GM19455 (cell line): ENCODE measurements around the gene GID4.
"Not testable (repeated sequence)": the region's sequence is repeated elsewhere in the genome, so short reads cannot be mapped to it uniquely, and the experiment has no call there.

Experiments used
- ATAC-seq: cut with Tn5 transposase; IDR thresholded peaks from one replicate; pipeline ENCODE4 v1.9.1; 2021; ENCODE audit not compliant: unreplicated experiment

Gene GID4

GRCh38 chr17:18038861-18039534, at the start of gene GID4, which contains the start of gene ATPAF2:
Gene GID4 (plus strand): TSS chr17:18039408. CDS start chr17:18039465, 57 bp downstream.
Gene ATPAF2 (minus strand): TSS chr17:18039168. CDS start chr17:18039013, 155 bp downstream.
- peak; percentile 88 for ATAC-seq

DNA sequence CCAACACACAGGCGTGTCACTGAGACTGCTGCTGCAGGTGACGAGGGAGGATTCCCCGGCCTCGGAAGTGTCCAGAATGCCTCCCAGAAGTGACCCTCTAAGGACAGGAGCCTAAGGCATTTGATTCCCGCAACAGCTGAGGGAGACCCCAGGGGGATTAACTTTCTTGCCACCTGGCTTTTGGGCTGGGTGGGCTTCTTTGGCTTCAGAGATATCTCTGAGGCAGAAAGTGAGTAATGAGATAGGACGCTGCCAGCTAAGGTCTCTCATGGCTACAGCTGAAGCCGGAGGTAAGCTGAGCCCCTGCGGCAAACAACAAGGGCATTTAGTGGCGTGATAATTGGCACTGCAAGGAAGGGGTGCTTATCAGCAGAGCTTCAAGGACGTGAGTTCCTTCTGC, 49.6 kb upstream of the GID4 start:
- ATAC-seq: no peak

DNA sequence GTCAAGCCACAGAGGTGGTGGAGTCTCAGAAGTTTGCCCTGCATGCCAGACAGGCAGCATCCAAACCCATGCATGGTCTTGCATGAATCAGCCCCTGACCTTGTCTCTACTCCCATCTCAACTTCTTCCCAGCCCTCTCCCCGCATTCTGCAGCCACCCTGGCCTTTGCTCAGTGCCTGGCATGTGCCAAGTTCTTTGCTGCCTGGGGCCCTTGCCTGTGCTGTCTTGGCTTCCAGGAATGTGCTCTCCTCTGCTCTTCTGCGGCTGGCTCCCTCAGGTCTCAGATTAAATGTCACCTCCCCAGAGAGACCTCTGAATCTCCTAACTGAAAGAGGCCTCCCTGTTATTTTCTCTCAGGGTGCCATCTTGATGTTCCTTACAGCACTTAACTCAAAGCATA, 48.9 kb upstream of the GID4 start:
- ATAC-seq: no peak

GRCh38 chr17:17993366-17993765, 45.8 kb upstream of the GID4 start:
- ATAC-seq: no peak

- ATAC-seq: no peak
Measured at GRCh38 chr17:17993852-17994251, 45.4 kb upstream of the GID4 start.

GRCh38 chr17:17994271-17995069, 44.7 kb upstream of the GID4 start:
- ATAC-seq: no peak

GRCh38 chr17:17995887-17996286, 43.3 kb upstream of the GID4 start:
- ATAC-seq: not testable (repeated sequence)

- ATAC-seq: no peak
Measured at GRCh38 chr17:17998934-17999333, 40.3 kb upstream of the GID4 start.

GRCh38 chr17:17999364-18000029, 39.7 kb upstream of the GID4 start:
- ATAC-seq: no peak

DNA sequence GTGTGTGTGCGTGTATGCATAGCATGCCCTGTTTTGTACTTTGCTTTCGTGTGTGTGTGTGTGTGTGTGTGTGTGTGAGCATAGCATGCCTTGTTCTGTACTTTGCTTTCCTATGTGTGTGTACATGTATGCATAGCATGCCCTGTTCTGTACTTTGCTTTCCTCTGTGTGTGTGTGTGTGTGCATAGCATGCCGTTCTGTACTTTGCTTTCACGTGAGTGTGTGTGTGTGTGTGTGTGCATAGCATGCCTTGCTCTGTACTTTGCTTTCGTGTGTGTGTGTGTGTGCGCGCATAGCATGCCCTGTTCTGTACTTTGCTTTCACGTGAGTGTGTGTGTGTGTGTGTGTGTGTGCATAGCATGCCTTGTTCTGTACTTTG, 39.2 kb upstream of the GID4 start:
- no peak for ATAC-seq

DNA sequence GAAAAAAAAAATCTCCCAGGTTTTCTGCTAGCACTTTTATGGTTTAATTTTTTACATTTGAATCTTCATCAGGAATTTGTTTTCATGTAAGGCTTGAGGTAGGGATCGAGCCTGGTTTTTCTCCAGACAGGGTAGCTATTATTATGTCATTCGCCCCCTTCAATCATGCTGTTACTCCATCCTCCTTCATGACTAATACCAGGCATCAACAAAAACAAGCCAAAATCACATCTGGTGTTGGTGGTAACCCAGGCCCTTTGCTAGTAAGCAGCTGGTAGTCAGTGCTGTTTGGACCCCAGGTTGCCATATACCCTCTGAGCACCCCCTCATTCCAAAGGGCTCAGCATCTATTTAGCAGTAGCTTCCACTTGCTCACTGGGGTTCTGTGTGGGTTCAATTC, 37.0 kb upstream of the GID4 start:
- no peak for ATAC-seq

DNA sequence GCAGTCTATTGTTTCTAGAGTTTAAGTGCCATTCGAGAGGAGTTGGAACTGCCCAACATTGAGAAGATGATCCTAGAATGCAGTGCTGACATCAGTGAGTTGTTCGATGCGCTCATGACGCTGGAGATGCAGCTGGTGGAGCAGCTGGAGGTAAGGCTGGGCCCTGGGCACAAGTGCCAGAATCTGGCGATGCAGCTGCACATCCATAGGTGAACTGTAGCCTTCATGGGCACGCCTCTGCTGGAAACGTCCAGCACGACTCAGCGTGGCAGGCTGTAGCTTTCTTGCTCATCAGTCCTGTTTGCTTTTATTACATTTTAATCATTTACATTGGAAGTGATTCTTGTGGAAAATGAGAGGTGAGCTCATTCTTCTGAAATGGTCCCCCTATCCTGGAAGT, 34.9 kb upstream of the GID4 start:
- no peak for ATAC-seq

DNA sequence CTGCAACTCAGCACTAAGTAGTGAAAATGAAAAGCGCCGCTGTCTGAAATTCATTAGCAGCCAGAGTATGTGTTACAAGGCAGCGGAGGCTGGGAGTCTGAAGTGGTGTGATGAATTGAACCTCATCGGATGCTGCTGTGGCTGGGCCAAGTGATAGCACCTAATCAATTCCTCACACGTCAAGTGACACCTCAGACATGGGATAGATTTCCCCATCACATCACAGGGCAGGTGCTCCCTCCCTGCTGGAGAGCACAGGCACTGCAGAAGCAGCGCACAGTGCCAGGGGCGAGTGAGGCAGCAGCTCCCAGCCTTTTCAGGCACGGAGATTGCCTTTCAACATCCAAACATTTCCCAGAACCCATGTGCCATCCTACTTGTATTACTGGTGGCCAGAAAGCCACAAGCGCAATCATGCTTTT, 34.3 kb upstream of the GID4 start:
- no peak for ATAC-seq

GRCh38 chr17:18005496-18005895, 33.7 kb upstream of the GID4 start:
- no peak for ATAC-seq

GRCh38 chr17:18006495-18007239, 32.5 kb upstream of the GID4 start:
- no peak for ATAC-seq

DNA sequence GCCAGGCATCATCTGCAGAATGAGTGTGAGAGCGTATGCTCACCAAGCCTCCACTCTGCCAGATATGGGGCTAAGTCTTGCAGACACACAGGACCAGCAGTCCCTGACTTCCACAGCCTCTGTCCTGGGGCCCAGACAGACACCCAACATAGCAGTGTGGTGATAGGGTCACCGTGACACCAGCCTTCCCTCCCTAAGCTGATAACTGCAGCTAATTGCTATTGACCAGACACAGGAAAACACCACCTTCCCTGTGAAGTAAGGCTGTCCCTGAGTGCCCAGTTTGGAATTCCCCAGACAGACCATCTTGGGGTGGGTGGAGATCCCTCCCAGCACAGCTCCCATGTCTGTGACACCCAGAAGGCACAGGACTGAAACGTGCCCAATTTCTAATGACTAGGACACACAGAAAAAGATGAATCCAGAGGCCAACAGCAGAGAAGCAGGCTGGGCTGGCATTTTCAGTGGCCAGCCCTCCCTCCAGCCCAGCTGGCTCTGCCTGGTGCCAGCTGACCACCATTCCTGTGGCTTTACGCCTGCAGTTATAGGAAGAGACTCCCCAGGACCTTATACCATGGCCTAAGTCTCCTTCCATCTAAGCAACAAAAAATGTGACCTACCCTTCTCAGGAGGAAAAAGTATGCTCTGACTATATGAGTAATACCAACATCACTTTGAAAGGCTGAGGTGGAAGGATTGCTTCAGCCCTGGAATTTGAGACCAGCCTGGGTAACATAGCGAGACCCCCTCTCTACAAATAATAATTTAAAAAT, 30.5 kb upstream of the GID4 start:
- no peak for ATAC-seq

DNA sequence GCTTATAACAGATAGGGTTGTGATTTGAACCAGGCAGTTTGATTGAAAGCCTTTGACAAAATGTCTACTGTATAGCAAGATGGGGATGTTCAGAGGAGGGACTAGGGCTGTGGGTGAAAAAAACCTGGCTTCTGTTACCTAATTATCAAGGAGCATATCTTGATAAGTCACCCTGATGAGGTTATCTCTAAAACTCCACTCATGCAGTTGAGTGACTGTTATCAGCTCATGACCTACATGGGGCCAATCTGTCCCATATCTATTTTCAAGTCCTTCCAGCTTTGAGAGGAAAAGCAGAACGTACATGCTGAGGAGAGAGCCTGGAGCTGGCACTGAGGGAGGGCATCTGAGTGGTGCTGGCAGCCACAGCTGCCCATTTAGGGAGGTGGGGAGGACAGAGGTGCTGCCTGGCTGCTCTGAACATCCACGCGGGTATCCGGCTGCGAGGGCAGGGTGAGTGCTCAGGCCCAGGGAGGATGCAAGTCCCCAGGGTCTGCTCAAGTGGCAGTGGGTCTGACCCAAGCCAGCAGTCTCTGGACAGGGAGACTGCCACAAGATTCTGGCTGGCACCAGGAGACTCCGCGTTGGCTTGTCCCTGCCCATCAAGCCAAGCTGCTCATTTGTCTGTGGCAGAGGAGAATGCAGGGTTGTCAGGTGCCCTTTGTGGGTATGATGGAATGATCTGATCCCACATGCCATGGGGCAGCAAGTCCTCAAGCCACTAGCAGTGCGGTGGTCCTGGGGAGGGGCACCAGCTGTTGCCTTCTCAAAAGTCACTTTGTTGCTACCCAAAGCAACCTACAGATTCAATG, 29.4 kb upstream of the GID4 start:
- no peak for ATAC-seq

DNA sequence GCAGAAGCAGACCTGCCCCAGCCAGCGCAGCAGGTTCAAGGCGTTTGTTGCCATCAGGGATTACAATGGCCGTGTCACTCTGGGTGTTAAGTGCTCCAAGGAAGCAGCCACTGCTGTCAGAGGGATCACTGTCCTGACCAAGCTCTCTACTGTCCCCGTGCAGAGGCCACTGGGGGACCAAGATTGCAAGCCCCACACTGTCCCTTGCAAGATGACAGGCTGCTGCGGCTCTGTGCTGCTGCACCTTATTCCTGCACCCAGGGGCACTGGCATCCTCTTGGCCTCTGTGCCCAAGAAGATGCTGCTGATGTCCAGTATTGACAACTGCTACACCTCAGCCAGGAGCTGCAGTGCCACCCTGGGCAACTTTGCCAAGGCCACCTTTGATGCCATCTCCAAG, 27.9 kb upstream of the GID4 start:
- no peak for ATAC-seq

GRCh38 chr17:18014006-18014405, 25.2 kb upstream of the GID4 start:
- no peak for ATAC-seq

DNA sequence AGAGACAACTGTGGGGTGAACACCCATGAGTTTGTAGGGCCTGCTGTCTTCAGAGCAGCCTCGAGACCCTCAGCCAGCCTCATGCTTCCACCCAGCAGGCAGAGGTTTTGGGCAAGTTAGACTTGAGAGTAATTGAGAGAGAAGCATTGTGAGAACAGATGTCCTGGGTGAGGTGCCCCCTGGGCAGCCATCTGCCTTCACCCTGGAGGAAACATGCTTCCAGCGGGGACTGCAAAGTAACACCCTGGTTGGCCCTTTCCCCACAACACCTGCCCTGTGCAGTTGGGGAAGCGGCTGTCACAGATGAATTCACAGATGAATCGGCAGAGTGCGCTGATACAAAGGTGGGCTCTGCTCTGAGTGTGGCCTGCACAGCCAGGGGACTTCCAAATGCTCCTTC, 23.6 kb upstream of the GID4 start:
- ATAC-seq: no peak
